ENCODE data around the gene UGT1A6.

UGT1A6 gene

GRCh38 chr2:233686928-233687327 is 5.8 kb upstream of the UGT1A6 start:
- TF ChIP-seq ZBTB7A (IDR thresholded peaks at IDR 0.05; ENCODE audit: low read depth) (no peak), RAD21 (IDR thresholded peaks at IDR 0.05; ENCODE audit: low read depth) (no peak)

GRCh38 chr2:233688341-233688740 is 4.3 kb upstream of the UGT1A6 start:
- no peak for TF ChIP-seq CEBPB (IDR thresholded peaks at IDR 0.05)
- TF ChIP-seq FOXM1 (IDR thresholded peaks at IDR 0.05; ENCODE audit: borderline replicate concordance, low read depth): no peak
- TF ChIP-seq REST (IDR thresholded peaks at IDR 0.05; ENCODE audit: low read depth): no peak
- TF ChIP-seq CREB1 (IDR thresholded peaks at IDR 0.05; ENCODE audit: low read depth): no peak
- no peak for TF ChIP-seq EP300 (IDR thresholded peaks at IDR 0.05; ENCODE audit: borderline replicate concordance)
- TF ChIP-seq MAX (IDR thresholded peaks at IDR 0.05): no peak
- no peak for TF ChIP-seq TAF1 (IDR thresholded peaks at IDR 0.05; ENCODE audit: low read depth)
- no peak for TF ChIP-seq TEAD4 (IDR thresholded peaks at IDR 0.05)

GRCh38 chr2:233689031-233689430 is 3.7 kb upstream of the UGT1A6 start:
- no peak for TF ChIP-seq TAF1 (IDR thresholded peaks at IDR 0.05; ENCODE audit: low read depth)
- no peak for TF ChIP-seq USF1 (IDR thresholded peaks at IDR 0.05)
- no peak for TF ChIP-seq REST (IDR thresholded peaks at IDR 0.05; ENCODE audit: low read depth)

GRCh38 chr2:233689501-233689900 is 3.2 kb upstream of the UGT1A6 start:
- no peak for TF ChIP-seq RAD21 (IDR thresholded peaks at IDR 0.05; ENCODE audit: low read depth)
- TF ChIP-seq MAX (IDR thresholded peaks at IDR 0.05): no peak
- TF ChIP-seq FOXM1 (IDR thresholded peaks at IDR 0.05; ENCODE audit: borderline replicate concordance, low read depth): no peak
- no peak for TF ChIP-seq REST (IDR thresholded peaks at IDR 0.05; ENCODE audit: low read depth)
- TF ChIP-seq TCF12 (IDR thresholded peaks at IDR 0.05; ENCODE audit: low read depth): no peak
- TF ChIP-seq TAF1 (IDR thresholded peaks at IDR 0.05; ENCODE audit: low read depth): no peak
- no peak for TF ChIP-seq NFIC (IDR thresholded peaks at IDR 0.05)
- no peak for TF ChIP-seq EP300 (IDR thresholded peaks at IDR 0.05; ENCODE audit: borderline replicate concordance)
- TF ChIP-seq CEBPB (IDR thresholded peaks at IDR 0.05): no peak
- TF ChIP-seq TEAD4 (IDR thresholded peaks at IDR 0.05): no peak
- TF ChIP-seq EGR1 (IDR thresholded peaks at IDR 0.05): no peak
- no peak for TF ChIP-seq YY1 (IDR thresholded peaks at IDR 0.05; ENCODE audit: low read depth)
- TF ChIP-seq CREB1 (IDR thresholded peaks at IDR 0.05; ENCODE audit: low read depth): no peak
- no peak for TF ChIP-seq ZBTB7A (IDR thresholded peaks at IDR 0.05; ENCODE audit: low read depth)
- no peak for TF ChIP-seq USF1 (IDR thresholded peaks at IDR 0.05)

GRCh38 chr2:233690444-233690843 is 2.2 kb upstream of the UGT1A6 start:
- TF ChIP-seq TAF1 (IDR thresholded peaks at IDR 0.05; ENCODE audit: low read depth) (no peak), MAX (IDR thresholded peaks at IDR 0.05) (no peak)
